GM04504 (cell line): ENCODE results near the gene SLC5A3.

ENCODE experiments used
- DNase-seq: peaks from one replicate; pipeline ENCODE4 v3.0.0-alpha.2; 2012; ENCODE audit warnings: low read depth

Gene SLC5A3

GRCh38 chr21:34071683-34072082, 1.7 kb upstream of the SLC5A3 start:
- DNase-seq = no peak

- DNase-seq = no peak
Observed at GRCh38 chr21:34072145-34073031, 990 bp upstream of the SLC5A3 start.

- no peak for DNase-seq
Observed at GRCh38 chr21:34073749-34074282, 438 bp downstream of the SLC5A3 start.

- DNase-seq = no peak
Observed at GRCh38 chr21:34074283-34075090, 1.1 kb downstream of the SLC5A3 start.

- DNase-seq = no peak
Observed at GRCh38 chr21:34075091-34075425, 1.7 kb downstream of the SLC5A3 start.

- DNase-seq = no peak
Observed at GRCh38 chr21:34075760-34076660, 2.6 kb downstream of the SLC5A3 start.

- DNase-seq = no peak
Observed at GRCh38 chr21:34076835-34077234, 3.5 kb downstream of the SLC5A3 start.

- DNase-seq = no peak
Observed at GRCh38 chr21:34077888-34078287, 4.5 kb downstream of the SLC5A3 start.

GRCh38 chr21:34078915-34079314, 5.5 kb downstream of the SLC5A3 start:
- DNase-seq = no peak

- DNase-seq = no peak
Observed at GRCh38 chr21:34080710-34081109, 7.3 kb downstream of the SLC5A3 start.

GRCh38 chr21:34082769-34083168, 9.4 kb downstream of the SLC5A3 start:
- DNase-seq = no peak

GRCh38 chr21:34083357-34083756, 10.0 kb downstream of the SLC5A3 start:
- DNase-seq = no peak

- no peak for DNase-seq
Observed at GRCh38 chr21:34085129-34085528, 11.8 kb downstream of the SLC5A3 start.

- DNase-seq = no peak
Observed at GRCh38 chr21:34086887-34087306, 13.5 kb downstream of the SLC5A3 start.

GRCh38 chr21:34088752-34089151, 15.4 kb downstream of the SLC5A3 start:
- DNase-seq = no peak

GRCh38 chr21:34091032-34091431, 17.7 kb downstream of the SLC5A3 start:
- DNase-seq = no peak

- DNase-seq = no peak
Observed at GRCh38 chr21:34091607-34092006, 18.2 kb downstream of the SLC5A3 start.

- DNase-seq = no peak
Observed at GRCh38 chr21:34092262-34092921, 19.0 kb downstream of the SLC5A3 start.

- DNase-seq = no peak
Observed at GRCh38 chr21:34093083-34093482, 19.7 kb downstream of the SLC5A3 start.

GRCh38 chr21:34094949-34095348, 21.6 kb downstream of the SLC5A3 start:
- DNase-seq = no peak

- no peak for DNase-seq
Observed at GRCh38 chr21:34097442-34097841, 24.1 kb downstream of the SLC5A3 start.
